ENCODE data around the gene ATRNL1.

- TF ChIP-seq CTCF (IDR thresholded peaks at IDR 0.05) = no peak
- no peak for TF ChIP-seq POLR2AphosphoS5 (IDR thresholded peaks at IDR 0.05)
These were observed 398.5 kb downstream of the ATRNL1 start for GRCh38 chr10:115491526-115492140.

All from prostate gland (tissue), 2 donors.